Activated naive CD8-positive, alpha-beta T cell treated with anti-CD3 and anti-CD28 coated beads for 36 hours (primary cell): ENCODE data around the gene MNT. TPM values are rescaled to one million over a fixed set of nuclear protein-coding genes. Genes with fewer than 3 reads are reported as not detected.

ENCODE experiments used
- DNase-seq: peaks from one replicate; pipeline ENCODE4 v3.0.0; 2021
- H3K27ac Mint-ChIP-seq: one replicate; pipeline ENCODE4 v1.8.0; 2022; ENCODE audit warnings: mild to moderate bottlenecking, moderate library complexity, mixed read lengths
- H3K27me3 Mint-ChIP-seq: one replicate; pipeline ENCODE4 v1.8.0; 2022; ENCODE audit warnings: mild to moderate bottlenecking, mixed read lengths
- H3K36me3 Mint-ChIP-seq: one replicate; pipeline ENCODE4 v1.8.0; 2021; ENCODE audit warnings: mild to moderate bottlenecking, mixed read lengths
- H3K4me1 Mint-ChIP-seq: one replicate; pipeline ENCODE4 v1.8.0; 2021; ENCODE audit warnings: mixed read lengths
- H3K4me3 Mint-ChIP-seq: one replicate; pipeline ENCODE4 v1.8.0; 2022; ENCODE audit warnings: mild to moderate bottlenecking, moderate library complexity, mixed read lengths
- H3K9me3 Mint-ChIP-seq: one replicate; pipeline ENCODE4 v1.8.0; 2022; ENCODE audit warnings: mixed read lengths
- total RNA-seq, 2 experiments: library from RNA; stranded (reverse); gene quantifications; one replicate each; pipeline ENCODE4 v1.2.3, GENCODE V29; 2021

MNT gene
- total RNA-seq, 2 experiments from 2014 or later: 23.8 to 25.6 TPM

DNA sequence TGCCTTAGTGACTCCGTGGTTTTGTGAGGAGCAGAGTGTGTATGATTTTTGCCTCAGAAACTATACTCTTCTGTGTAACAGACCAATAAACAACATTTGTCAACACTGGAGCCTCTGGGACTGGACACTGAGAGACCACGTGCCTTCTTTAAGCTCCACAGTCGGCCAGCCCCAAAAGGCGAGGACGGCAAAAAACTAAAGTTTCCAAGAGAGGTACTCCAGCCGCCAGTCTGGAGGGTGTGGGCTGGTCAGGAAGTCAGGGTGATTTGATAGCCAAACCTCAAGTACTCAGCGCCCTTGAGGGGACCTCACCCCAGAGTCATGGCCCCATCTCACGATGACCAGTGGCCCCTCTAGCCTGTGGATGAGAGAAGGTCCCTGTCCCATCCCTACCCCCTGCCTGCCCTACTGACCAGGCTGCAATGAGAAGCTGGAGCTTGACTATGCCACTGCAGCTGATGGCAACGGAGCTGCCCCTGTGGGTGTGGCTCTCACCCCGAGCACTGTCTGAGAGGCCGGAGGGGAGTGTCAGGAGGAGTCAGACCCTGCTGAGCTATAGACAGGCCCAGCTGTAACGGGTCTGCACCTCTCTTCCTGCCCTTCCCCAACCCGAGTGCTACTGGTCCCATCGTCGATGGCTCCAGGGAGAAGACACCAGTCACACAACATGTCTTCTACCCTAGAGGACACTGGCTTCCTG, 19.8 kb downstream of the MNT start:
- Mint-ChIP-seq H3K27ac (no peak overlapping the region), H3K9me3 (no peaks in the 10 kb centered on the region), H3K36me3 (peaks cover 5% of the 10 kb centered on the region), H3K4me1 (peaks cover 4% of the 10 kb centered on the region), H3K27me3 (no peaks in the 10 kb centered on the region), H3K4me3 (no peak overlapping the region)
- DNase-seq: no peak

DNA sequence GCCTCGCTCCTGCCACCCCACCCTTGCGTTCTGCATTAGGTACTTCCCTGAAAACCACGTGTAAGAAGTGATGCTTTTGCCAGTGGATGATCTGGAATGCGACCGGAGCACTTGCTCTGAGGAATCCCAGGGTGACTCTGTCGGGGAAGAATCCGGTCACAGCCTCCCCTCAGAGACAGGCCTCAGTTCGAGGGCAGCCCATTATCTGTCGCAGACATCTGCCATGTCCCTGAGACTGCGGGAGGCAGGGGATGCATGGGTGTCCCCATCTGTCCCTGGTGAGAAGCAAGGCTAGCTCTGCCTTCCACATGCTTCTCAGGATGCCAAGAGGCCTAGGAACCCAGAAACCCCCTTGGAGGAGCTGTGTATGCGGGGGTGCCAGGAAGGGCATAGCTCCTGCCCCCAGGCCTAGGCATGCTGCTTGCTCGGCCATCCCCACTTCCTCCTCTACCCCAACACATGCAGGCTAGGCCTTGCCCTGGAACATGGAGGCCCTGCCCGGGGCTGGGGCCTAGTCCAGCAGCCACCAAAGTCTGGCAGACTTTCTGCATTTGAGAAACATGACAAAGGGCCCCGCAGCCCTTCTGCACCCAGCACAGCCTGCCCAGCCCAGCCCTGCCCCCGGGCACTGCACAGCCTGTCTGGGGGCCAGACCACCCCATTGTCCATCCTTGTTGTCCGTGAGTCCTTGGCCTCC, 20.5 kb downstream of the MNT start:
- Mint-ChIP-seq H3K4me1 (peaks cover 4% of the 10 kb centered on the region), H3K9me3 (no peaks in the 10 kb centered on the region), H3K27ac (no peak overlapping the region), H3K4me3 (no peak overlapping the region), H3K27me3 (no peaks in the 10 kb centered on the region), H3K36me3 (peaks cover 5% of the 10 kb centered on the region)
- DNase-seq: no peak

- Mint-ChIP-seq H3K4me1 (peaks cover 4% of the 10 kb centered on the region), H3K9me3 (no peaks in the 10 kb centered on the region), H3K4me3 (no peak overlapping the region), H3K27me3 (no peaks in the 10 kb centered on the region), H3K36me3 (peaks cover 5% of the 10 kb centered on the region), H3K27ac (no peak overlapping the region)
- DNase-seq: no peak
Observed at GRCh38 chr17:2379489-2380225, 21.2 kb downstream of the MNT start.

- Mint-ChIP-seq H3K4me1 (peaks cover 4% of the 10 kb centered on the region), H3K27ac (no peak overlapping the region), H3K4me3 (no peak overlapping the region), H3K9me3 (no peaks in the 10 kb centered on the region), H3K36me3 (peaks cover 5% of the 10 kb centered on the region), H3K27me3 (no peaks in the 10 kb centered on the region)
- no peak for DNase-seq
Observed at GRCh38 chr17:2378905-2379304, 22.0 kb downstream of the MNT start.

- no peaks in the 10 kb centered on the region for H3K27me3 Mint-ChIP-seq
- no peak overlapping the region for H3K4me3 Mint-ChIP-seq
- H3K27ac Mint-ChIP-seq: peak overlapping the region; percentile 34
- H3K4me1 Mint-ChIP-seq: peaks cover under 1% of the 10 kb centered on the region
- no peak for DNase-seq
- peaks cover 5% of the 10 kb centered on the region for H3K36me3 Mint-ChIP-seq
- no peaks in the 10 kb centered on the region for H3K9me3 Mint-ChIP-seq
Observed at GRCh38 chr17:2377659-2378058, 23.2 kb downstream of the MNT start.

DNA sequence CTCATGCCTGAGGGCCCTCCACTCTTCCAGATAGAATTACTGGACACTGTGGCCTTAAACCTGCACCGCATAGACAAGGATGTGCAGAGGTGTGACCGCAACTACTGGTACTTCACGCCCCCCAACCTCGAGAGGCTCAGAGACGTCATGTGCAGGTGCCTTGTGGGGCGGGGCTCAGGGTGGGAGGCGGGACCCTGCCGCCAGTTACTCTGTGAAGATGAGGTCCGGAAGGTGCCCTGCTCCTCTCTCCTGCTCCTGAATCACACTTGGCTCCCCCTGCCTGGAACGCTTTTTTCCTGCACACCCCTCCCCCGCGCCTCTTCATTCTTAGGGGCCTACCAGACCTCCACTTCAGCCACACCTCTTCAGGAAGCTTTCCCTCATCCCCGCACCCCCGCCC, 24.8 kb downstream of the MNT start:
- DNase-seq: no peak
- no peak overlapping the region for H3K4me3 Mint-ChIP-seq
- no peak overlapping the region for H3K27ac Mint-ChIP-seq
- no peaks in the 10 kb centered on the region for H3K27me3 Mint-ChIP-seq
- H3K9me3 Mint-ChIP-seq: no peaks in the 10 kb centered on the region
- H3K4me1 Mint-ChIP-seq: no peaks in the 10 kb centered on the region
- peaks cover 5% of the 10 kb centered on the region for H3K36me3 Mint-ChIP-seq

GRCh38 chr17:2375406-2375805, 25.5 kb downstream of the MNT start:
- no peaks in the 10 kb centered on the region for H3K4me1 Mint-ChIP-seq
- no peak overlapping the region for H3K4me3 Mint-ChIP-seq
- no peak overlapping the region for H3K27ac Mint-ChIP-seq
- no peaks in the 10 kb centered on the region for H3K27me3 Mint-ChIP-seq
- peaks cover 5% of the 10 kb centered on the region for H3K36me3 Mint-ChIP-seq
- DNase-seq: no peak
- no peaks in the 10 kb centered on the region for H3K9me3 Mint-ChIP-seq

DNA sequence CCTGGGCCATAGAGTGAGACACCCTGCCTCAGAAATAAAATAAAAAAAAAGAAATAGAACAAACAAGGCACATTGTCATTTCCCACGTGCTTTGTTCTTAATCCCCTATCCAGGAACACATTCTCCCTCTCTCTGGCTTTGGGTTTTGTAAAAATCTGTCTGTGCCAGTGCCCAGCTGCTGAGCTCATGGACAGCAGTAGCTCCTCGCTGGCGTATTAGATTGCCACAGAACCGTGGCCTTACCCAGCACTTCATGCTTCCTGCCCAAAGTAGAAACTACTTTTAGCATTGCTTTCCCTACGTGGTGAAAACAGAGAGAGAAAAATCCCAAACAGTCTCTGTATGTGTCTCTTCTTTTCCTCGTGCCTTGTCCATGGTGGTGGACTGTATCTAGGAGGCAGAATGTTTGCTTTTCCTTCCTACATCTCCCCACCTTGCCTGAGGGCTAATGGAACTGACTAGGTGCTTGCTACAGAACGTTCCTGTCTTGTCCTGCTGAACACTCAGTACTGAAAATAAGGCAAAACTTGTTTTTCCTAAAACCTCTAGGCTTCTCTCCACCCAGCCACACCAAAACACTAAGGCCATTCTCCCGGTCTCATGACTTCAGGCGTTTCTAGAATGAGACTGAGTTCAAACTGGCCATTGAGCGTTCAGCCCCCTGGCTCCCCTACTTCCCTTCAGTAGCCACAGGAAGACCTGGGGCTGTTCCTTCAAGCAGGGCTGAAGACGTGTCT, 26.1 kb downstream of the MNT start:
- H3K9me3 Mint-ChIP-seq: no peaks in the 10 kb centered on the region
- no peak for DNase-seq
- H3K36me3 Mint-ChIP-seq: peaks cover 5% of the 10 kb centered on the region
- no peaks in the 10 kb centered on the region for H3K27me3 Mint-ChIP-seq
- no peaks in the 10 kb centered on the region for H3K4me1 Mint-ChIP-seq
- H3K4me3 Mint-ChIP-seq: no peak overlapping the region
- no peak overlapping the region for H3K27ac Mint-ChIP-seq

DNA sequence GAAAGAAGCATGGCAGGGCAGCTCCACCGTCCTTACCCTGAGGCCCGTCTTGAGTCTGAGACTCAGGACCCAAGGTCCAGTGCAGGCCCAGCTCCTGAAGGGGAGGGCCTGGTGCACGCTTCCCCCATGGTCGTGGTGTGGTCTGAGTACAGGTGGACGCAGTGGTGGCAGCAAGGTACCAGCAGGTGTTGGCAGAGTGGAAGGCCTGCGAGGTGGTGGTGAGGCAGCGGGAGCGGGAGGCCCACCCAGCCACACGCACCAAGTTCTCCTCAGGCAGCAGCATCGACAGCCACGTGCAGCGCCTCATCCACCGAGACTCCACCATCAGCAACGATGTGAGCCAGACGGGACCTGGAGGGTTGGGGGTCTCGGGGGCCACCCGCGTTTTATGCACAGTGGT, 27.7 kb downstream of the MNT start:
- Mint-ChIP-seq H3K27me3 (no peaks in the 10 kb centered on the region), H3K36me3 (peaks cover 5% of the 10 kb centered on the region), H3K27ac (no peak overlapping the region), H3K4me1 (no peaks in the 10 kb centered on the region), H3K4me3 (no peak overlapping the region), H3K9me3 (no peaks in the 10 kb centered on the region)
- DNase-seq: no peak

DNA sequence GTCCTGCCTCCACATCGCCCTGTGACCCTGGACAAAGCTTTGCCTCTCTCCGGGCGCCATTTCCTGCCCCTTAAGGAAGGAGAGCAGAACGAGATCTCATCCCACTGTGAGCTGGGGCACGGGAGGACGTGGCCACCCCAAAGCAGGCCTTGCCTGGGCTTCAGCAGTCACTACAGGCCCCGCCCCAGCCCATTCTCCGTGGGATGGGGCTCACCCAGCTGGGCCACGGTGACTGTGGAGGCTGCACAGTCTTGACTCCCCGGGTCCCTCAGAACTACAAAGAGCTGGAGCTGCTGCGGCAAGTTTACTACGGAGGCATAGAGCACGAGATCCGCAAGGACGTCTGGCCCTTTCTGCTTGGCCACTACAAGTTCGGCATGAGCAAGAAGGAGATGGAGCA, 28.2 kb downstream of the MNT start:
- DNase-seq: no peak
- Mint-ChIP-seq H3K9me3 (no peaks in the 10 kb centered on the region), H3K27me3 (no peaks in the 10 kb centered on the region), H3K4me3 (no peak overlapping the region), H3K4me1 (no peaks in the 10 kb centered on the region), H3K27ac (no peak overlapping the region), H3K36me3 (peaks cover 5% of the 10 kb centered on the region)

- Mint-ChIP-seq H3K27ac (no peak overlapping the region), H3K9me3 (no peaks in the 10 kb centered on the region), H3K4me1 (no peaks in the 10 kb centered on the region), H3K27me3 (no peaks in the 10 kb centered on the region), H3K4me3 (no peak overlapping the region), H3K36me3 (peaks cover 5% of the 10 kb centered on the region)
- DNase-seq: no peak
Observed at GRCh38 chr17:2372180-2372579, 28.7 kb downstream of the MNT start.

GRCh38 chr17:2371183-2372130, 29.4 kb downstream of the MNT start:
- no peaks in the 10 kb centered on the region for H3K36me3 Mint-ChIP-seq
- no peaks in the 10 kb centered on the region for H3K9me3 Mint-ChIP-seq
- no peaks in the 10 kb centered on the region for H3K27me3 Mint-ChIP-seq
- DNase-seq: no peak
- H3K27ac Mint-ChIP-seq: no peak overlapping the region
- H3K4me3 Mint-ChIP-seq: no peak overlapping the region
- H3K4me1 Mint-ChIP-seq: no peaks in the 10 kb centered on the region

DNA sequence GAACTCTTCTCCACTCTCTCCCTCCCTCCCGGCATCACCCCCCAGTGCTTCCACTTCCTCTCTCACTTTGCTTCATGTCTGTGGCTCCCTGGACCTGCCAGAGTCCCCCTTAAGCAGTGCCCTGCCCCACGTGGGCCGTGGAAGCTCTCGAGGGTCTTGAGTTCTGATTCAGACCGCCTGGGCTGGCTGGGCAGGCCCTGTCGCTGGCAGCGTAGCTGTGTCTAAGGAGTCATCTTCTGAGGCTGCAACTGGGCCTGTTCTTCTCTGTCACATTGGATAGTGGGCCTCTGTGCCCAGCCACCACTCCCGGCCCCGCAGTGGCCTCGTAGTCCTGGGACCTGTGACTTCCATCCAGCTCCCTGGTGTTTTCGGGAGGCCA, 30.7 kb downstream of the MNT start:
- Mint-ChIP-seq H3K4me1 (no peaks in the 10 kb centered on the region), H3K36me3 (no peaks in the 10 kb centered on the region), H3K4me3 (no peak overlapping the region), H3K27ac (no peak overlapping the region), H3K9me3 (no peaks in the 10 kb centered on the region), H3K27me3 (no peaks in the 10 kb centered on the region)
- DNase-seq: no peak

DNA sequence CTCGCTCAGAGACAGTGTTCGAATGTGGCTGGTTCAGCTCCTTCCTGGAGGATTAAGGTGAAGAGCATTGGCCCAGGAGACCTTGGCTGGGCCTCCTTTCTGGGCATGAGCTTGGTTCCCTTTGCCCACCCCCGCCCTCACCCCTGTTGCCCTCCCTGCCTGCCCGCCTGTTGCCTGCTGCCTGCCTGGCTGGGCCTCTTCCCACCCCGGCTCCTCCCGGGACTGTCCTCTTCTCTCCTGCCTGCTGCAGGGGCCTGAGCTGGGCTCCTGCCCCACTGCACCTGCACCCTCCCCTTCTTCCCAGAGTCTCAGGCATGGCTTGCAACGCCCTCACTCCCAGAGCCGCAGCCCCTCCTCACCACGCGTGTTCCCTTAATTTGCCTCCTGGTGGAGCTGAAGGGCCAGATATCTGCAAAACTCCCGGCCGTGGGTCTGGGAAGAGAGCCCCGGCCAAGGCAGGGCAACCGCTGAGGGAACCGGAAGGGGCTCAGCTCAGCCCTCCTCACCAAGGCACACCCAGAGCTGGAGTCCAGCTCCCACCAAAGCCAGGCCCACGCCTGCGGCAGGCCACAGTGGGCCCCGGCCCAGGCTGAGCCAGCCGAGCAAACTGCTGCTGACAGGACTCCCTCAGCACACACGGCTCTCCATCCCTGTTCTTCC, 31.2 kb downstream of the MNT start:
- H3K4me1 Mint-ChIP-seq: no peaks in the 10 kb centered on the region
- H3K9me3 Mint-ChIP-seq: no peaks in the 10 kb centered on the region
- H3K27ac Mint-ChIP-seq: no peak overlapping the region
- H3K27me3 Mint-ChIP-seq: no peaks in the 10 kb centered on the region
- DNase-seq: no peak
- no peaks in the 10 kb centered on the region for H3K36me3 Mint-ChIP-seq
- H3K4me3 Mint-ChIP-seq: no peak overlapping the region
